HG03354 (cell line): ENCODE results near the gene NEUROD1.
"Not testable (repeated sequence)": the region's sequence is repeated elsewhere in the genome, so short reads cannot be mapped to it uniquely, and the experiment has no call there.

Experiments used
- ATAC-seq: cut with Tn5 transposase; IDR thresholded peaks from one replicate; pipeline ENCODE4 v1.9.1; 2021; ENCODE audit warnings: mild to moderate bottlenecking; ENCODE audit not compliant: unreplicated experiment, poor library complexity, severe bottlenecking

Gene NEUROD1

GRCh38 chr2:181680055-181680936 lies at the start of gene NEUROD1:
Gene NEUROD1 (minus strand): TSS chr2:181680517. CDS start chr2:181678860, 1,657 bp downstream.
- peak; percentile 54 for ATAC-seq

GRCh38 chr2:181725476-181725875 lies 45.2 kb upstream of the NEUROD1 start:
- ATAC-seq, result no peak

GRCh38 chr2:181724662-181725061 lies 44.3 kb upstream of the NEUROD1 start:
- no peak for ATAC-seq

- no peak for ATAC-seq
Observed at GRCh38 chr2:181723731-181724130, 43.4 kb upstream of the NEUROD1 start.

DNA sequence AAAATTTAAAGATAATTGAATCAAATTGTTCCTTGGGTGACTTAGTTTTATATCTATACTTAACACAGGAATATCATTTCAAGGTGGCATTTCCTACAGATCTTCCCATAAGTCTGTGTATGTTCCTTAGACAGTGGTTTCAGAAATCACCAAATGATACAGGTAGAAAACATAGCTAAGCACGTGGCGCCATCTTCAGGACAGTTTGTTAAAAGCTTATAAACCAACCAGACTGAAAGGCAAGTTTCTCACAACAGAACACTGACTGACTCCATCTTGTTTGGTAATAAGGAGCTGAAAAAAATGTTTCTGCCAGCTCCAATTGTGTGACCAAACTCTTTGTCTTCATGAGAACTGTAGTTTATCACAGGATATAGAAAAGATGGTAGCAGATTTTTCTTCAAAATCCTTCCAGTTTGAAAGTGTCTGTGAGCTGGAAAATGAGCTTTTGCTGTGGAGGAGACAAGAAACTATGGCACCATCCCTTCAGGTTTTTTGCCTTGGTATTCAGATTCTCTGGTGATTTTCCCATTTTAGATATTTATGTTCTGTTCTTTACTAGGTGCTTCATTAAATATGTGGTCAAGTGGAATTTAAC lies 34.8 kb upstream of the NEUROD1 start:
- ATAC-seq, result peak; percentile 96

DNA sequence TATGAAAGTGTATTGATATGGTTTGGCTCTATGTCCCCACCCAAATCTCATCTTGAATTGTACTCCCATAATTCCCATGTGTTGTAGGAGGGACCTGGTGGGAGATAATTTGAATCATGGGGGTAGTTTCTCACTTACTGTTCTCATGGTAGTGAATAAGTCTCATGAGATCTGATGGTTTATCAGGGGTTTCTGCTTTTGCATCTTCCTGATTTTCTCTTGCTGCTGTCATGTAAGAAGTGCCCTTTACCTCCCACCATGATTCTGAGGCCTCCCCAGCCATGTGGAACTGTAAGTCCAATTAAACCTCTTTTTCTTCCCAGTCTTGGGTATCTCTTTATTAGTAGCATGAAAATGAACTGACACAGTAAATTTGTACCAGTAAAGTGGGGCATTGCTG lies 30.7 kb upstream of the NEUROD1 start:
- ATAC-seq, result not testable (repeated sequence)

GRCh38 chr2:181702519-181702918 lies 22.2 kb upstream of the NEUROD1 start:
- ATAC-seq, result not testable (repeated sequence)

GRCh38 chr2:181698223-181698622 lies 17.9 kb upstream of the NEUROD1 start:
- ATAC-seq, result no peak

DNA sequence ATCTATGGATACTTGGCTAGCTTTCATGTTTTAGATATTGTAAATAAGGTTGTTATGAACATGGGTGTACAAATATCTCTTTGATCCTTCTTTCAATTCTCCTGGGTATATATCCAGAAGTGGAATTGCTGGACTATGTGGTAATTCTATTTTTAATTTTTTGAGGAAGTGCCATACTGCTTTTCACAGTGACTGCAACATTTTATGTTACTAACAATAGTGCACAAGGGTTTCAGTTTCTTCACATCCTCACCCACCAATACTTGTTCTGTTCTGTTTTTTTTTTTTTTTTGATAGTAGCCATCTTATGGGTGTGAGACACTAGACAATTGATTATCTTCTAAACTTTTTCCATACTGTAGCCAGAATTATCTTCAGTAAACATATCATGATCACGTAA lies 17.3 kb upstream of the NEUROD1 start:
- peak; percentile 57 for ATAC-seq

GRCh38 chr2:181697126-181697525 lies 16.8 kb upstream of the NEUROD1 start:
- no peak for ATAC-seq

- no peak for ATAC-seq
Observed at GRCh38 chr2:181694271-181694670, 14.0 kb upstream of the NEUROD1 start.

DNA sequence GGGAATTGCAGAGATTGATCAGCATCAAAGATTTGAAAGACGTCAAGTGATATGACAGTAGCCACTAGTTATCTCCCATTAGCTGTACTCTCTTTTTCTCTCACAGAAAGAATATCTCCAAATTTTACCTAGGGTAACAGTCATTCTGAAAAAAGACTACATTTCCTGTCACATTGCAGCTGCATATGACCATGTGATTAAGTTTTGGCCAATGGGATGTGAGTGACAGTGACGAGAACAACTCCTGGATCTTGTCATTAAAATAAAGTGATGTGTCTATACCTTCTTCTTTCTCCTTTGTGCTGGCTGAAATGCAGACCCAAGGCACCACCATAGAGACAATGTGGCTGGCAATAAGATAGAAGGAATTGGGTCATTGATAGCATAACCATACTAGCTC lies 10.5 kb upstream of the NEUROD1 start:
- ATAC-seq, result peak; percentile 56

- ATAC-seq, result no peak
Observed at GRCh38 chr2:181686576-181687185, 6.4 kb upstream of the NEUROD1 start.

GRCh38 chr2:181685150-181685688 lies 4.9 kb upstream of the NEUROD1 start:
- no peak for ATAC-seq

DNA sequence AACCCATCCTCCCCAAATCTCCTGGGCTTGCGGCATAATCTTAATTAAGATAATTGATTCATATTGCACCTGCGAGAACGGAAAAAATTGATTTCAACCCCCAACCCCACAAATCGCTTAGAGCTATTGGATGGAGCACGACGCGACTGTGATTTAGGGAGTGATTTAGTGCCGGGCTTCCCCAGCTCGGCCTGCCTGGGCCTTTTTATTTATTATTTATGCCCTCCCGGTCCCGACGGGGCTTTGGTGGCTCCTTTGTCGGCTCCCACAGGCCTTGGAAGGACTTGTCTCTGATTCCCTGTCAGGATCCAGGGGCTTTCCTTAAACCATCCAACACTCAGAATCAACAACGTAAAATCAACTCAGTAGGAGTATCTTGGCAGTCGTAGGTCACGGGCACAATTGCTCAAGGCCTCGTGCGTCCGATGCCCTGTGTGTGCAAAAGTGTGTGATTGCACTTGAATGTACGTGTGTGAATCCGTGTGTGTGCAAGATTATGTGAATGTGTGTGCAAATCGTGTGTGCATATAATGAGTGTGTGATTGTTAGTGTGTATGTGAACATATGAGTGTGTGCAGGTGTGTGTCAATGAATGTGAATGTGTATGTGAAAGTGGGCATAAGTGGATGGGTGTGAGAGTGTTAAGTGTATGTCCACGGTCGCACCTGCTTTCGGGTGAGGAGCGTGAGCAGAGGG lies 4.3 kb upstream of the NEUROD1 start:
- no peak for ATAC-seq

DNA sequence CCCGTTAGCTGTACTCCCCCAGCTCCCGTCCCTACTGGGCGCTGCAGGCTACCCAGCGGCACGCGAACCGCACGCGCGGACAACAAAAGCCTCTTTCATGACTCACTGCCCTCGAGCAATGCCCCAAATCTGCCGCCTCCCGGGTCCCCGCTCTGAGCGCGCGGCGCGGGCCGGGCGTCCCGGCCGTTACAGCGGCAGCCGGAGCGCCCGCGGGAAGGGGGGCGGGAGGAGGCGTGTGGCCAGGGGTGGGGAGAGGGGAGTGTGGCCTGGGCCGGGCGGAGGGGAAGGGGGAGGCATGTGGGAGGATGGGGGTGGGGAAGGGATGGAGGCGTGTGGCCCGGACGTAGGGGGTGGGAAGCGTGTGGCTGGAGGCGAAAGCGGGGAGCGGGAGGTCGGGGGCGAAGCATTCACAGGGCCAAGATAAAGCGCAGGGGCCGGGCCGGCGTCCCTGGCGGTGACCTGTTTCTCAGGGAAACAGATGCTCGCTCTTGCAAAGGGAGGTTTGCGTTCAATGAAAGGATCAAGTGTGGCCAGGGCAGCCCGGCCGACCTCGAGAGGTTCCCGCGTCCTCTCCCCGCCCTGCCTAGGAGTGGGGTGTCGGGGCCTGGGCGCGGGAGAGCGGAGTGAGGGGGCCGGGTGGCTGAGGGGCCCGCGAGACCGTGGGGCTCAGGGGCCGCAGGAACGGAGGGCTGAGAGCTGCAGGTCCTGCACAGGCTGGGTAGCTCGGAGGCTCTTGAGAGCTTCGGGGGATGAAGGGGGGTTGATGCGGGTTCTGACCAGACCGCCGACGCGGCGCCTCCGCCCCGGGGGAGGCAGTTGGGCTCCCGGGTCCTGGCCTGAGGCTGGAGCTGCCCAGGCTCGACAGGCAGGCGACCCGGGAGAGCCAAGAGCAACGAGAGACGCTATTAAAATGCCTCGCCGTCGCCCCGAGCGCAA lies 3.5 kb upstream of the NEUROD1 start:
- ATAC-seq, result no peak

- ATAC-seq, result no peak
Observed at GRCh38 chr2:181682795-181683517, 2.6 kb upstream of the NEUROD1 start.

GRCh38 chr2:181682026-181682789 lies 1.9 kb upstream of the NEUROD1 start:
- no peak for ATAC-seq
